Measurements from ENCODE around the gene CLIP4.

CLIP4 gene

DNA sequence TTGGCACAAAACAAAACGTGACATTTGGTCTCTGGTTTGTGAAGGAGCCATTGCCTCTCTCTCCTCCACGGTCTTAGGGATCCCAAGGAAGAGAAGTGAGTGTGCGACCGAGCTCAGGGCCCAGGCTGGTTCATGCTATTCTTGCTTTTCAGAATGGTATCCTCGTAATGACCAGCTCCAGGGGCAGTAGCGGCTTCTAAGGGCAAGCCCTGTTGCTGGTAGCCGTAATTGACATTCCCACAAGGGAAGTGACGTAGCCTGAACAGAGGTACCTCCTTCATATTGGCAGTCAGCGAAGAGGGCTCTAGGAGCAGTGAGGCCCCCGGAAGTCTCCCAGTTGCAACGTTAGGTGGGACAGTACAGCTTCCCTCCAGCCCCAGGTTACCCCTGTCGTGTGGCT lies 77.9 kb downstream of the CLIP4 start:
- DNase-seq (ENCODE audit: low read depth) = no peak
- TF ChIP-seq, protein P1, sequence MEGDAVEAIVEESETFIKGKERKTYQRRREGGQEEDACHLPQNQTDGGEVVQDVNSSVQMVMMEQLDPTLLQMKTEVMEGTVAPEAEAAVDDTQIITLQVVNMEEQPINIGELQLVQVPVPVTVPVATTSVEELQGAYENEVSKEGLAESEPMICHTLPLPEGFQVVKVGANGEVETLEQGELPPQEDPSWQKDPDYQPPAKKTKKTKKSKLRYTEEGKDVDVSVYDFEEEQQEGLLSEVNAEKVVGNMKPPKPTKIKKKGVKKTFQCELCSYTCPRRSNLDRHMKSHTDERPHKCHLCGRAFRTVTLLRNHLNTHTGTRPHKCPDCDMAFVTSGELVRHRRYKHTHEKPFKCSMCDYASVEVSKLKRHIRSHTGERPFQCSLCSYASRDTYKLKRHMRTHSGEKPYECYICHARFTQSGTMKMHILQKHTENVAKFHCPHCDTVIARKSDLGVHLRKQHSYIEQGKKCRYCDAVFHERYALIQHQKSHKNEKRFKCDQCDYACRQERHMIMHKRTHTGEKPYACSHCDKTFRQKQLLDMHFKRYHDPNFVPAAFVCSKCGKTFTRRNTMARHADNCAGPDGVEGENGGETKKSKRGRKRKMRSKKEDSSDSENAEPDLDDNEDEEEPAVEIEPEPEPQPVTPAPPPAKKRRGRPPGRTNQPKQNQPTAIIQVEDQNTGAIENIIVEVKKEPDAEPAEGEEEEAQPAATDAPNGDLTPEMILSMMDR (IDR thresholded peaks at IDR 0.05; ENCODE audit: control insufficient read depth, extremely low read depth, insufficient read depth) = no peak
- H3K4me3 ChIP-seq (ENCODE audit: low read depth, low read length) = no peak overlapping the region

DNA sequence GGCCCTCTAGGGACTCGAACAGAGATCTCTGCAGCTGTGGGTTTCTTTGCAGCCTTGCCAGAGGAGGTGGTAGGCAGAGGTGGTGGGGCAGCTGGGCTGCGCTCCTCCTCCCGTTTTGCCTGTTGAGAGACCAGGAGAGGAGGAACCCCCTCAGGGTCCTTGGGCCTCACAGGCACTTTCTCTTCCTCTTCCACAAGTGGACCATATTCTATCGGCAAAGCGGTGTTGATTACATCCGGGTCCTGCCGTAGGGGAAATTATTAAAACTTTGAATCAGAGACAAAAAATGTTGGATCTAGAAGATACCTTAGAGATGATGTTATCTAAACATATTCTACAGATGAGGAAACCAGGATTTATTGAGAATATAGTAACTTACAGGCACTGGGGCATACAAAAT lies 78.5 kb downstream of the CLIP4 start:
- no peak for DNase-seq (ENCODE audit: low read depth)

DNA sequence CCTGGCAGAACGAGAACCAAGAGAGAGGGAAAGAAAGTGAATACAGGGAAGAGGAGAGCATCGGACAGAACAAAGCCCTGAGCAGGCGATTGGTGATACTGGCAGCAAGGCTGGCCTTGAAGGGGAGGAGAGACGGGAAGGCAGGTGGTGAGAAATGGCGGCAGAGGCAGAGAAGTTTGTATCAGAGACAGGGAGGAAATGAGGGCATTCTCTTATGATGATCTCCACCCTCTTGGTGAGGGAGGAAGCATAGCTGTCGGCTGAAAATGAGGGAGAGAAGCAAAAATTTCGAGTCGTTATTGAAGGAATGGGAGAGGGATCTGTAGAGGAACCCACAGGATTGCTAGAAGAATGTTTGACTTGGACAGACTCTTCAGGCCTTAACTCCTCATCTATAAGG lies 80.6 kb downstream of the CLIP4 start:
- TF ChIP-seq, protein P1 (IDR thresholded peaks at IDR 0.05; ENCODE audit: control insufficient read depth, extremely low read depth, insufficient read depth) = no peak
- H3K4me3 ChIP-seq (ENCODE audit: low read depth, low read length) = no peak overlapping the region
- no peak for DNase-seq (ENCODE audit: low read depth)

More for the DNA sequence above, 78.5 kb downstream of the CLIP4 start:
- no peak overlapping the region for H3K4me3 ChIP-seq (ENCODE audit: low read depth, low read length)
- TF ChIP-seq, protein P1 (IDR thresholded peaks at IDR 0.05; ENCODE audit: control insufficient read depth, extremely low read depth, insufficient read depth) = no peak

DNA sequence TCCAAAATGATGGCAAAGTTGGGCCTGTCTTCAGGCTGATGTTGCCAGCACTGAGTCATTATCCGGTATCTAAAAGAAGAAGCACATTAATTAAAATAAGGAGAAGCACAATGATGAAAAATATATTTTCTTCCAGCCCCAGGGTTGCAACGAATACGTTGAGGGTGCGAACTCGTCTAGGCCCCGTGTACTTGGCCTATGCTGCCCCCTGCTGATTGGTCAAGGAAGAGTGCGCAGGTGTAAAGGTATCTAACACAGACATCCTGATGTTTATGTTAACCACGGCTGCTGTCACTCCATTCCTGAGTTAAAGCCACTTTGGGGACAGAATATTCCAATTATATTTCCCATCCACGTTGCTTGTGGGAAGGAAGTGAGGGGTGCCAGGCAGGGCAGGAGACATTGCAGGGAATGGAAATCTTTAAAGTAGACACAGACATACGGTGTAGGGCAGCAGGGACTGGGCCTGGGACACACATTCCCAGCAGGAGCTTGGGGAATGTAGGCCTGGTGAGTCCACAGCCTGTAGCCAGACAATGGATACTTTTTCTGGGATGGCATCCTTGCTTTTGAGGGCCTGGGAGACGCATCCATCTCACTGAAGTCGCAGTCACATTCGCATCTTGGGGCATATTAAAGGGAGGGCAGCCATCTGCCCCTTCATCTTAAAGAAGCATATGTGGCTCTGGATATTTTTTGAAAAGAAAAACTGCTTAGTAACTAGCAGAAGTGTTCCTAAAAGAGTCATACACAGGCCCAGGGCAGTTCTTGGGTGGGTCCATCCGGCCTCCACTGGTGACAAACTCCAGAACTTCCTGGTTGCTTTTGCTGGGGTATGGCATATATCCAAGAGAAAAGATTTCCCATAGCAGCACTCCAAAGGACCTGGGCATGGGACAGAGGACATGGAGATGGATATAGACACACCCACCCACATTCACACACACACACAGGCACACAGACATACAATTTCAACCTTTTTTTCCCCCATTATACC lies 81.9 kb downstream of the CLIP4 start:
- DNase-seq (ENCODE audit: low read depth) = peak; percentile 13
- TF ChIP-seq, protein P1 (IDR thresholded peaks at IDR 0.05; ENCODE audit: control insufficient read depth, extremely low read depth, insufficient read depth) = peak; percentile 87
- no peak overlapping the region for H3K4me3 ChIP-seq (ENCODE audit: low read depth, low read length)

DNA sequence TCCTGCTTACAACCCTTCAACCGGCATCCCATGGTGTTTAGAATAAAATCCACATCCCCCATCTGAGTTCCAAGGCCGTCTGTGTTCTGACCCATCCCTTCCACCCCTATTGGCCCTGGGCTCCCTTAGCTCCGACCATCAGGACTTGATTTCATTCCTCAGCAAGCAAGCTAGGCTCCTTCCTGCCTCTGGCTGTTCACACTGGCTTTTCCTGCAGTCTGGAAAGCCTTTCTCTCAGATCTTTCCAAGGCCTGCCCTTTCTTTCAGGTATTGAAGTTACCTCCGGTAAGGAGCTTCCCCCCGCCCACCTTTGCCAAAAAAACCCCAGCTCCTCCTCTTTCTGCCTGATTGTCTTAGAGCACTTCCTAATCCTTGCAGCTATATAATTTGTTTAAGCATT lies 86.8 kb downstream of the CLIP4 start:
- H3K4me3 ChIP-seq (ENCODE audit: low read depth, low read length) = no peak overlapping the region
- TF ChIP-seq, protein P1 (IDR thresholded peaks at IDR 0.05; ENCODE audit: control insufficient read depth, extremely low read depth, insufficient read depth) = no peak
- DNase-seq (ENCODE audit: low read depth) = no peak

DNA sequence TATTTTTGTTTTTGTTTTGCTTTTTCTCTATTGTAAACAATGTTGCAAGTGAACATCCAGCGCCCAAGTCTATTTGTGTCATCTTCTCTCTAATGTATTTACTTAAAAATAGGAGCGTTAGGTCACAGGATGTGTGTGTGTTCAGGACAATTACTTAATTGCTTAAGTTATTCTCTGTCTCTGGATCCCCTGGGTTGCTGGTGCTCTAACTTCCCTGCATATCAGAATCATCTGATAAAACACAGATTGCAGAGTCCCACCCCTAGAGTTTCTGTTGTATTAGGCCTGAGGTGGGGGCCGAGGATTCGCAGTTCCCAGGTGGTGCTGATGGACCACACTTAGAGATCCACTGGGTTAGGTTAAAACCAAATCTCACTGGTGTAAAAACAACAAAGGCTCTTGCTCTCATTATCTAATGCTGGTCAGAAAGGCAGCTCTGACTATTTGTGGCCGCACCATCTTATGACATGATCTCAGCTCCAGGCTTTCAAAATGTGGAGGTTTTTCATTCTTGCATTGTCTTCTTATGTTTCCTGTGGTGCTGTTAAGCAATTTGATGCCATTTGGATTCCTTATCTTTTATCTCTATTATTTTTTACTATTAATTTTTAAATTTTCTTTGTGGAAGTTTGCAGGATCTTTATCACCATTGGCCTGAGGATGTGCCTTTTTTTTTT lies 87.7 kb downstream of the CLIP4 start:
- H3K4me3 ChIP-seq (ENCODE audit: low read depth, low read length) = no peak overlapping the region
- DNase-seq (ENCODE audit: low read depth) = no peak
- TF ChIP-seq, protein P1 (IDR thresholded peaks at IDR 0.05; ENCODE audit: control insufficient read depth, extremely low read depth, insufficient read depth) = no peak
